ENCODE data around the gene EFS.
"Not testable (repeated sequence)": the region's sequence is repeated elsewhere in the genome, so short reads cannot be mapped to it uniquely, and the experiment has no call there.

EFS gene

GRCh38 chr14:23405516-23406025 lies 40.6 kb upstream of the EFS start:
- Histone ChIP-seq H3K27me3 (ENCODE audit: control insufficient read depth, insufficient read depth, low read length) (no peaks in the 10 kb centered on the region), H3K36me3 (ENCODE audit: control insufficient read depth, low read depth, low read length) (no peaks in the 10 kb centered on the region)

GRCh38 chr14:23405096-23405495 lies 40.1 kb upstream of the EFS start:
- Histone ChIP-seq H3K27ac (ENCODE audit: low read length) (no peak overlapping the region), H3K9ac (ENCODE audit: low read length) (no peak overlapping the region), H3K4me1 (ENCODE audit: control insufficient read depth, low read depth, low read length) (no peaks in the 10 kb centered on the region), H3K36me3 (ENCODE audit: control insufficient read depth, low read depth, low read length) (no peaks in the 10 kb centered on the region), H3K4me3 (ENCODE audit: low read length) (no peak overlapping the region), H3K27me3 (ENCODE audit: control insufficient read depth, insufficient read depth, low read length) (no peaks in the 10 kb centered on the region), H3K9me3 (ENCODE audit: control insufficient read depth, low read depth, low read length) (no peaks in the 10 kb centered on the region)

More at GRCh38 chr14:23405516-23406025, 40.6 kb upstream of the EFS start:
- Histone ChIP-seq H3K4me3 (ENCODE audit: low read length) (no peak overlapping the region), H3K4me1 (ENCODE audit: control insufficient read depth, low read depth, low read length) (no peaks in the 10 kb centered on the region), H3K27ac (ENCODE audit: low read length) (no peak overlapping the region), H3K9ac (ENCODE audit: low read length) (no peak overlapping the region), H3K9me3 (ENCODE audit: control insufficient read depth, low read depth, low read length) (no peaks in the 10 kb centered on the region)

GRCh38 chr14:23404331-23404900 lies 39.4 kb upstream of the EFS start:
- H3K9me3 ChIP-seq (ENCODE audit: control insufficient read depth, low read depth, low read length): no peaks in the 10 kb centered on the region
- H3K27me3 ChIP-seq (ENCODE audit: control insufficient read depth, insufficient read depth, low read length): no peaks in the 10 kb centered on the region

DNA sequence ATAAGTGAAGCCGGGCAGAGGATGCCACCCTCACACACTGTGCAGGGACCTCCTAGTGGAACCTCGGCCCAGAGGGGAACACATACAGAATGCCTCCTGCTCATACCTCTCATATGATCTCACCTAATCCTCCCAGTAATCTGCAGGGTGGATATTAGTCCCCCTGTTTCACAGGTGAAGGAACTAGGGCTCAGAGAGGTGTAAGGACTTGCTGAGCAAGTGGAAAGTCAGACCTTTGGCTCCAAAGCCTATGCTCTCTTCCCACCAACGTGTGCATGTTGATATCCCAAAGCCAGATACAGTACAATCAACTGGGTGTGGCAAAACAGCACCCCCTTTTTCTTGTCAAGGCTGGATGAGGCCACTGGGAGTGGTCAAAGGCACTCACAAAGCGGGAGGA lies 38.9 kb upstream of the EFS start:
- H3K4me3 ChIP-seq (ENCODE audit: low read length): no peak overlapping the region
- H3K27ac ChIP-seq (ENCODE audit: low read length): no peak overlapping the region
- no peaks in the 10 kb centered on the region for H3K27me3 ChIP-seq (ENCODE audit: control insufficient read depth, insufficient read depth, low read length)
- H3K9ac ChIP-seq (ENCODE audit: low read length): no peak overlapping the region
- no peaks in the 10 kb centered on the region for H3K9me3 ChIP-seq (ENCODE audit: control insufficient read depth, low read depth, low read length)
- H3K36me3 ChIP-seq (ENCODE audit: control insufficient read depth, low read depth, low read length): no peaks in the 10 kb centered on the region
- H3K4me1 ChIP-seq (ENCODE audit: control insufficient read depth, low read depth, low read length): no peaks in the 10 kb centered on the region

More at GRCh38 chr14:23404331-23404900, 39.4 kb upstream of the EFS start:
- no peak overlapping the region for H3K9ac ChIP-seq (ENCODE audit: low read length)
- no peaks in the 10 kb centered on the region for H3K36me3 ChIP-seq (ENCODE audit: control insufficient read depth, low read depth, low read length)
- H3K4me1 ChIP-seq (ENCODE audit: control insufficient read depth, low read depth, low read length): no peaks in the 10 kb centered on the region
- H3K4me3 ChIP-seq (ENCODE audit: low read length): no peak overlapping the region
- H3K27ac ChIP-seq (ENCODE audit: low read length): no peak overlapping the region

DNA sequence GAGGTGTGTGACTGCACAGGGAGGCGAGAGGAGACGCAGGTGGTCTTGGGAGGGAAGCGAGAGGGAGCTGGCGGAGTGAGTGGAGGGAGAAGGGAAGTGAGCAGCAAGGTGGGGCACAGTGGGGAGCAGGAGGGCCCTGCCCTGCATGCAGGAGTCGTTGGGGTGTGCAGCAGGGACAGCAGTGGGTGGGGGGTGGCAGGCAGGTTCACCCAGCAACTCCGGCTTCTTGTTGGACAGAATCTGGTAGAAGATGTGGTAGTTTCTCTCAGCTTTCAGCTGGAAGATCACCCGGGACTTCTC lies 38.1 kb upstream of the EFS start:
- Histone ChIP-seq H3K9ac (ENCODE audit: low read length) (no peak overlapping the region), H3K9me3 (ENCODE audit: control insufficient read depth, low read depth, low read length) (no peaks in the 10 kb centered on the region), H3K36me3 (ENCODE audit: control insufficient read depth, low read depth, low read length) (no peaks in the 10 kb centered on the region), H3K27ac (ENCODE audit: low read length) (no peak overlapping the region), H3K4me1 (ENCODE audit: control insufficient read depth, low read depth, low read length) (no peaks in the 10 kb centered on the region), H3K4me3 (ENCODE audit: low read length) (no peak overlapping the region), H3K27me3 (ENCODE audit: control insufficient read depth, insufficient read depth, low read length) (no peaks in the 10 kb centered on the region)

DNA sequence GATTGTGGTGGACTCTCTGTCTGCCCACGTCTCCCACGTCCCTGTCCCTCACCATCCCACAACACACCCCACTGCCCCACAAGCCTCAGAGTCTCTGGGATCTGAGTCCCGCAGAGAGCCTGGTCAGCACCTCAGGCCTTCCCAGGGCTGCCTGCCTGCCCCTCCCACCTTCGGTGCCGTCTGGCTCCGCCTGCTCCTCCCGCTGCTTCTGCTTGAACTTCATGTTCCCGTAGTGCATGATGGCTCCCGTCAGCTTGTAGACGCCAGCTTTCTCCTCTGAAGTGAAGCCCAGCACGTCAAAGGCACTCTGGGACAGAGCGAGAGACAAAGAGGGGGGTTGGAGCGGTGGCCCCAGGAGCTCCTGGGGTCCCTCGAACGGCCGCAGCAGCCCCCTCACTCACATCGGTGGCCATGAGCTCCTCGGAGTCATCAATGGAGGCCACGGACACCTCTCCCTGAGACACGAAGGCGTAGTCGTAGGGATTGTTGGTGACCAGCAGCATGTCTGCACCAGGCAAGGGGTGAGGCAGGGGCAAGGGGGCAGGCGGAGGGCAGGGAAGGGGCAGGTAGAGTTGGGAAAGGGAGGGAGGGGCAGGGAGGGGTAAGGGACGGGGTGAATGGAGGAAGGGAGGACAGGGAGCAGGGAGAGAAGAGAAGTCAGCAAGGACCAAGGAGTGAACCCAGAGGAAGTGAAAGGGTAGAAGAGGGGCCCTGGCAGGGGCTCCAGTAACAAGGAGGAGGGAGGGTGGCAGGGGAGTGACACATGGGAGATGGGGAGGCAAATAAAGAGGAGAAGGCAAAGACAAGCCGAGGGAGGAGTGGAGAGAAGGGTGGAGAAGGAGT lies 37.5 kb upstream of the EFS start:
- H3K9me3 ChIP-seq (ENCODE audit: control insufficient read depth, low read depth, low read length): no peaks in the 10 kb centered on the region
- no peaks in the 10 kb centered on the region for H3K4me1 ChIP-seq (ENCODE audit: control insufficient read depth, low read depth, low read length)
- H3K9ac ChIP-seq (ENCODE audit: low read length): no peak overlapping the region
- no peaks in the 10 kb centered on the region for H3K36me3 ChIP-seq (ENCODE audit: control insufficient read depth, low read depth, low read length)
- H3K27me3 ChIP-seq (ENCODE audit: control insufficient read depth, insufficient read depth, low read length): no peaks in the 10 kb centered on the region
- no peak overlapping the region for H3K27ac ChIP-seq (ENCODE audit: low read length)
- H3K4me3 ChIP-seq (ENCODE audit: low read length): no peak overlapping the region

DNA sequence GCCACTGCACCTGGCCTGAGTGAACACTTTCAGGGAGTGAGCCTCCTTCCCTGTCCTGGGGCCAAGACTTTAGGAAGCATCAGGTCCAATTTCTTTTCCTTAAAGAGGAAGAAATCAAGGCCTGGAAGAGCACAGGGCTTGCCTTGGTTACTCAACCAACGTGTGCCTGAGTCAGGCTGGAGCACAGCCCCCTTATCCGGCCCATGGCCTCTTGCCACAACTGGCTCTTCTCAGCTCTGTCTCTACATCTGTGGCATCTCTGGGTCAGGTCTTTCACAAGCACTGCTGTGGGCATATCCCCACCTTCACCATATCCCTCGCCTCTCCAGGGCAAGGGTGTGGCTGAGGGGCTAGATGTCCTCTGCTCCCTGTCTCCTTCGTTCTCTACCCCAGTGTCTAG lies 36.3 kb upstream of the EFS start:
- Histone ChIP-seq H3K4me3 (ENCODE audit: low read length) (no peak overlapping the region), H3K9ac (ENCODE audit: low read length) (no peak overlapping the region), H3K27ac (ENCODE audit: low read length) (no peak overlapping the region), H3K4me1 (ENCODE audit: control insufficient read depth, low read depth, low read length) (no peaks in the 10 kb centered on the region), H3K9me3 (ENCODE audit: control insufficient read depth, low read depth, low read length) (no peaks in the 10 kb centered on the region), H3K27me3 (ENCODE audit: control insufficient read depth, insufficient read depth, low read length) (no peaks in the 10 kb centered on the region), H3K36me3 (ENCODE audit: control insufficient read depth, low read depth, low read length) (no peaks in the 10 kb centered on the region)

- H3K9ac ChIP-seq (ENCODE audit: low read length); H3K27ac ChIP-seq (ENCODE audit: low read length); H3K4me3 ChIP-seq (ENCODE audit: low read length); H3K4me1 ChIP-seq (ENCODE audit: control insufficient read depth, low read depth, low read length); H3K36me3 ChIP-seq (ENCODE audit: control insufficient read depth, low read depth, low read length); H3K27me3 ChIP-seq (ENCODE audit: control insufficient read depth, insufficient read depth, low read length); H3K9me3 ChIP-seq (ENCODE audit: control insufficient read depth, low read depth, low read length): not testable (repeated sequence)
These were observed 35.7 kb upstream of the EFS start for GRCh38 chr14:23400496-23401149.

DNA sequence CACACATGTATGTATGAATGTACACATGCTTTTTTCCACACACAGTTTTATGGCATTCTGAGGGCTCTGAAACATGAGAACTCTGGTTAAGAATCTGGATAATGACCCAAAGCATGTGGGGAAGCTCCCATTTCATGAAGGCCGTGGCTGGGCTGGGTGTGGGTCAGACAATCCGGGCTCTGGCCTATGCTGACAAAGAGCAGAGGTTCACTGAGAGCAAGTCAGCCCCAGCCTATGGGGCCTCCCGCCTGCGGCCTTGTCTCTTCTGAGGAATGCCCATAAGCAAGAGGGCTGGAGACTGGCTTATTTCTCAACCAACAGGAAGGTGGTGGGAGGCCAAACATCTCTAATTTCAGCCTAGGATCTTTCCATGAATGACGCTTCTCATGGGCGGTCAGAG lies 34.6 kb upstream of the EFS start:
- Histone ChIP-seq H3K27ac (ENCODE audit: low read length) (no peak overlapping the region), H3K4me1 (ENCODE audit: control insufficient read depth, low read depth, low read length) (no peaks in the 10 kb centered on the region), H3K9me3 (ENCODE audit: control insufficient read depth, low read depth, low read length) (no peaks in the 10 kb centered on the region), H3K27me3 (ENCODE audit: control insufficient read depth, insufficient read depth, low read length) (no peaks in the 10 kb centered on the region), H3K36me3 (ENCODE audit: control insufficient read depth, low read depth, low read length) (no peaks in the 10 kb centered on the region), H3K9ac (ENCODE audit: low read length) (no peak overlapping the region), H3K4me3 (ENCODE audit: low read length) (no peak overlapping the region)

- no peak overlapping the region for H3K9ac ChIP-seq (ENCODE audit: low read length)
These were observed 34.2 kb upstream of the EFS start for GRCh38 chr14:23399136-23399535.

DNA sequence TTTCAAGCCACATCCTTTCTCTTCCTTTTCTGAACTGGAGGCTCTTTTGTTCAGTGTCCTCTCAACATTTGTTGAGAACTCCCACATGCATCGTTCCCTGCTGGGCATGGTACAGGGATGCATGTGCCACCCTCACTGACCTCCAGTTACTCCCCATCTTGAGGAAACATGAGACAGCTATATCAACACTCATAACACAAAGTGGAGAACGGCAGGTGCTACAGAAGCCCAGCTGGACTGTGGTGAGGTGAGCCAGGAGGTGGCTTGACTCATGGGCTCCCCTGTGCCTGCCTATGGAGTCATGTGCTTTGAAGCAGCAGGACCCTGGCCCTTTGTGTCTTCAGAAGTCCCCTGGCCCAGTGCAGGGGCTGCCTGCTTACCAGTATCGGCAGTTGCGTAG lies 33.4 kb upstream of the EFS start:
- Histone ChIP-seq H3K36me3 (ENCODE audit: control insufficient read depth, low read depth, low read length) (no peaks in the 10 kb centered on the region), H3K27ac (ENCODE audit: low read length) (no peak overlapping the region), H3K4me3 (ENCODE audit: low read length) (no peak overlapping the region), H3K9me3 (ENCODE audit: control insufficient read depth, low read depth, low read length) (no peaks in the 10 kb centered on the region), H3K9ac (ENCODE audit: low read length) (no peak overlapping the region), H3K27me3 (ENCODE audit: control insufficient read depth, insufficient read depth, low read length) (no peaks in the 10 kb centered on the region), H3K4me1 (ENCODE audit: control insufficient read depth, low read depth, low read length) (no peaks in the 10 kb centered on the region)

More at GRCh38 chr14:23399136-23399535, 34.2 kb upstream of the EFS start:
- no peaks in the 10 kb centered on the region for H3K4me1 ChIP-seq (ENCODE audit: control insufficient read depth, low read depth, low read length)
- no peak overlapping the region for H3K4me3 ChIP-seq (ENCODE audit: low read length)
- no peaks in the 10 kb centered on the region for H3K36me3 ChIP-seq (ENCODE audit: control insufficient read depth, low read depth, low read length)
- no peaks in the 10 kb centered on the region for H3K9me3 ChIP-seq (ENCODE audit: control insufficient read depth, low read depth, low read length)
- no peak overlapping the region for H3K27ac ChIP-seq (ENCODE audit: low read length)
- H3K27me3 ChIP-seq (ENCODE audit: control insufficient read depth, insufficient read depth, low read length): no peaks in the 10 kb centered on the region

All from iPS-18a (cell line).